GM12878 (cell line): ENCODE results near the gene SLC25A45. TPM values are rescaled to one million over a fixed set of nuclear protein-coding genes. Genes with fewer than 3 reads are reported as not detected.

Experiments used
- ATAC-seq: fragments of 200-7000 bp; cut with Tn5 transposase; 3 replicates; pipeline ENCODE4 v1.9.1; 2020; ENCODE audit warnings: mild to moderate bottlenecking, moderate library complexity
- BruUV-seq: library from RNA; stranded (reverse); fragments of 400-500 nt; replicated peaks from 2 replicates; lab custom pipeline; 2021; lab: Mats Ljungman, UMichigan
- CTCF ChIA-PET: fragments of 300-600 bp; sonication (Branson Sonifier 250); formaldehyde crosslinking; extraction: SDS; loops from one replicate; lab custom pipeline; 2021; ENCODE audit warnings: inconsistent platforms; lab: Yijun Ruan, JAX
- POLR2A ChIA-PET: fragments of 350-600 bp; formaldehyde crosslinking; extraction: SDS; loops from one replicate; lab custom pipeline; 2021; ENCODE audit warnings: inconsistent platforms; lab: Charles Lee
- RAD21 ChIA-PET: fragments of 300-600 bp; sonication (Branson Sonifier 250); formaldehyde crosslinking; loops from one replicate; lab custom pipeline; 2023; ENCODE audit warnings: antibody characterized with exemption; ENCODE audit not compliant: unreplicated experiment; lab: Charles Lee
- SMC1A ChIA-PET: fragments of 300-600 bp; sonication (Branson Sonifier 250); formaldehyde crosslinking; loops from one replicate; lab custom pipeline; 2023; ENCODE audit not compliant: unreplicated experiment, uncharacterized antibody; lab: Charles Lee
- DNase-seq: peaks from one replicate; pipeline ENCODE4 v3.0.0-alpha.2; 2011; ENCODE audit warnings: low read depth, low spot score
- FAIRE-seq: peaks from 3 replicates; lab custom pipeline; 2011; peaks lifted over from hg19 to GRCh38; lab: Jason Lieb, UNC
- H2AFZ ChIP-seq: 2 replicates; pipeline ENCODE4 v1.6.0; 2011; ENCODE audit warnings: low read depth, low read length, control low read depth; ENCODE audit not compliant: control insufficient read depth
- H3K27ac ChIP-seq: 2 replicates; pipeline ENCODE4 v1.5.1; 2011; ENCODE audit warnings: control low read depth; ENCODE audit not compliant: control insufficient read depth, insufficient read depth
- H3K27me3 ChIP-seq, 2 experiments: replicated peaks in 1 of 2; 2 replicates each; pipeline versions ENCODE4 v1.6.0 to v1.6.1; 2011; ENCODE audit warnings: low read length in 1 of 2; ENCODE audit not compliant: control insufficient read depth in 2 of 2, insufficient read depth in 2 of 2
- H3K36me3 ChIP-seq, 2 experiments: 2 replicates each; pipeline ENCODE4 v1.5.1; 2011; ENCODE audit warnings: low read length in 1 of 2; ENCODE audit not compliant: control insufficient read depth in 2 of 2, insufficient read depth in 2 of 2
- H3K4me1 ChIP-seq: 2 replicates; pipeline ENCODE4 v1.6.1; 2011; ENCODE audit warnings: mild to moderate bottlenecking, low read length, moderate library complexity, mixed read lengths; ENCODE audit not compliant: control insufficient read depth, insufficient read depth
- H3K4me2 ChIP-seq: 2 replicates; pipeline ENCODE4 v1.6.0; 2011; ENCODE audit warnings: control low read depth; ENCODE audit not compliant: control insufficient read depth, insufficient read depth
- H3K4me3 ChIP-seq: fragments of 200-600 bp; sonication (generic); 2 replicates; pipeline ENCODE4 v1.5.1; 2016
- H3K79me2 ChIP-seq: 2 replicates; pipeline ENCODE4 v1.6.0; 2011; ENCODE audit warnings: low read length; ENCODE audit not compliant: control insufficient read depth, insufficient read depth
- H3K9ac ChIP-seq: 2 replicates; pipeline ENCODE4 v1.8.0; 2011; ENCODE audit warnings: low read length, control low read depth, mixed read lengths; ENCODE audit not compliant: control insufficient read depth, insufficient read depth
- H3K9me3 ChIP-seq: replicated peaks from 3 replicates; pipeline ENCODE4 v1.5.1; 2011; ENCODE audit warnings: mild to moderate bottlenecking, low read length; ENCODE audit not compliant: control insufficient read depth, insufficient read depth
- H4K20me1 ChIP-seq: 2 replicates; pipeline ENCODE4 v1.6.0; 2011; ENCODE audit not compliant: control insufficient read depth, insufficient read depth
- BACH1 ChIP-seq: fragments of 450-650 bp; IDR thresholded peaks from 2 replicates; pipeline ENCODE4 v1.6.1; 2017; ENCODE audit warnings: mild to moderate bottlenecking, borderline replicate concordance
- CHD1 ChIP-seq: IDR thresholded peaks from 2 replicates; pipeline ENCODE4 v1.6.1; 2012; ENCODE audit warnings: low read depth, low read length, improper control_type of control experiment
- CREM ChIP-seq: IDR thresholded peaks from 2 replicates; pipeline ENCODE4 v1.6.1; 2014; ENCODE audit warnings: antibody characterized with exemption, low read depth
- DPF2 ChIP-seq: fragments of 450-650 bp; IDR thresholded peaks from 2 replicates; pipeline ENCODE4 v1.6.1; 2017; ENCODE audit warnings: mild to moderate bottlenecking
- EED ChIP-seq: sonication (generic); IDR thresholded peaks from 2 replicates; pipeline ENCODE4 v1.6.1; 2016; ENCODE audit warnings: antibody characterized with exemption, low read depth
- HDAC6 ChIP-seq: fragments of 200-600 bp; sonication (generic); IDR thresholded peaks from one replicate; pipeline ENCODE4 v1.8.0; 2017; ENCODE audit warnings: antibody characterized with exemption; ENCODE audit not compliant: unreplicated experiment
- MEF2B ChIP-seq: fragments of 450-650 bp; IDR thresholded peaks from 2 replicates; pipeline ENCODE4 v1.6.1; 2018; ENCODE audit warnings: mild to moderate bottlenecking, moderate library complexity; ENCODE audit not compliant: partially characterized antibody, poor library complexity, severe bottlenecking
- POLR2A ChIP-seq: IDR thresholded peaks from 2 replicates; pipeline ENCODE4 v1.6.1; 2011; ENCODE audit warnings: low read depth, mild to moderate bottlenecking, low read length
- POU2F2 ChIP-seq: IDR thresholded peaks from 3 replicates; pipeline ENCODE4 v1.6.1; 2011; ENCODE audit warnings: low read depth, mild to moderate bottlenecking, low read length, borderline replicate concordance
- RBBP5 ChIP-seq: fragments of 200-600 bp; sonication (generic); conservative IDR thresholded peaks from 2 replicates; pipeline ENCODE4 v1.6.1; 2016
- RELA ChIP-seq: fragments of 450-650 bp; IDR thresholded peaks from 2 replicates; pipeline ENCODE4 v1.8.0; 2014; ENCODE audit warnings: borderline replicate concordance; ENCODE audit not compliant: partially characterized antibody
- SMAD1 ChIP-seq: fragments of 450-650 bp; IDR thresholded peaks from 2 replicates; pipeline ENCODE4 v1.6.1; 2018; ENCODE audit warnings: mild to moderate bottlenecking, low read depth; ENCODE audit not compliant: partially characterized antibody
- SMARCA5 ChIP-seq: fragments of 450-650 bp; IDR thresholded peaks from 2 replicates; pipeline ENCODE4 v1.6.1; 2017; ENCODE audit warnings: mild to moderate bottlenecking
- ZZZ3 ChIP-seq: IDR thresholded peaks from 2 replicates; pipeline ENCODE4 v1.6.1; 2011; ENCODE audit warnings: low read depth; ENCODE audit not compliant: control insufficient read depth, insufficient read length
- WGBS: methylation state at CpG from one replicate; pipeline ENCODE4 v1.1.6; 2016; ENCODE audit warnings: low lambda C conversion rate; ENCODE audit not compliant: insufficient replicate concordance, insufficient coverage; ENCODE audit errors: missing lambda C conversion rate; 5-methylcytosine and 5-hydroxymethylcytosine counted together
- in situ Hi-C: fragments of 300-500 bp; cut with MboI; formaldehyde crosslinking; loops from 9 replicates; pipeline ENCODE4 v1.14.3; 2018; ENCODE audit warnings: mixed read lengths
- intact Hi-C: fragments of 100-400 bp; cut with micrococcal nuclease; formaldehyde crosslinking; loops from one replicate; pipeline ENCODE4 v1.14.2; 2022; ENCODE audit not compliant: unreplicated experiment
- polyA plus RNA-seq, 11 experiments: library from polyadenylated mRNA; depleted of rRNA in 4 of 11; unstranded in 6 of 11; stranded (reverse) in 5 of 11; fragments of >200 nt; fragmentation: Nextera tagmentation in 4 of 11; fragmentation: Illumina TruSeq in 1 of 11; extraction: Ambion mirVana in 4 of 11; extraction: Trizol in 1 of 11; gene quantifications; 1 replicate in 1 of 11; 2 replicates in 10 of 11; pipeline versions ENCODE4 v1.2.1 to v1.2.3, GENCODE V29; 2011 to 2016; ENCODE audit warnings: inconsistent platforms in 2 of 11, missing spikeins in 2 of 11, low read depth in 1 of 11
- total RNA-seq, 4 experiments: library from RNA; depleted of rRNA in 3 of 4; stranded (reverse); fragments of >200 nt in 3 of 4; fragmentation: Illumina TruSeq in 1 of 4; extraction: Trizol in 1 of 4; gene quantifications; 2 replicates each; pipeline versions ENCODE4 v1.2.1 to v1.2.3, GENCODE V29; 2013 to 2021
- TF ChIP-seq, protein P1 (sequence below): IDR thresholded peaks from 2 replicates; pipeline ENCODE4 v1.6.1; 2012; ENCODE audit warnings: low read depth, low read length, improper control_type of control experiment
- TF ChIP-seq, protein P2 (sequence below): fragments of 450-650 bp; IDR thresholded peaks from 2 replicates; pipeline ENCODE4 v1.6.1; 2016; ENCODE audit warnings: mild to moderate bottlenecking
- TF ChIP-seq, protein P3 (sequence below): IDR thresholded peaks from 2 replicates; pipeline ENCODE4 v1.6.1; 2012; ENCODE audit warnings: low read length, inconsistent platforms

SLC25A45 gene
- total and polyA plus RNA-seq, 10 of the 15 experiments (the other 5 are each of a cell fraction or from before 2014, with no cell fraction given), result 4.1 to 35.2 (median 20.3) TPM

DNA sequence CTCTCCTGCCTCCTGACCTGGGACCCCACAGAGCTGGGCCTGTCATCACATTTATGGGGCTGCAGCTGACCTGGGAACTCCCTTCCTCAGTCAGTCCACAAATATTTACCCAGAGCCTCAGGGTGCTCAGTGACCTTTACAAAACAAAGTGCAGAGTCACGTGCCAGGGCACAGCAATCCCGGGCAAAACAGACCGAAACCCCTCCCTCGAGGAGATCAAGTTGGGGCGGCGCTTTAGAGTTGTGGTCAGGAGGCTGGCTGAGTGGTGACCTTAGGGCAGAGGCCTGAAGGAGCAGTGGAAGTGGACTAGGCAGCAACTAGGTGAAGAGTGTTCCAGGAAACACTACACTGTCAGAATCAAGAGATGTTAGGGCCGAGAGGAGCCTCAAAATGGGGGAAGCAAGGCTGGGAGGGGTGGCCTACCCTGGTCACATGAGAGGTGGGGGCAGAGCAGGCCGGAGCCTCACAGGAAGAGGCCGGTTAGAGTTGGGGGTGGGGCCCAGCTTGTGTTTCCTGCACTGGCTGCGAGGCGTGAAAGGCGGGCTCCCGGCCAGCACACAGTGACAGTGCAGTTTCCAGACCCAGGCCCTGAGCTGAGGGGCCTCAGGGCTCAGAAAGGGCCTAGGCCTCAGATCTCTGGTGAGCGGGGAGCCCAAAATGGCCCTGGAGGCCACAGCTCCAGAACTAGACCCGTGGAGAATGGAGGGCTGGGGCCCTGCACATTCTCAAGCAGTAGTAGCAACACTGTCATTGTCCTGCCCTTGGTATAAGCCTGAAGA lies 36.4 kb upstream of the SLC25A45 start (continued):
- TF ChIP-seq, protein P1, sequence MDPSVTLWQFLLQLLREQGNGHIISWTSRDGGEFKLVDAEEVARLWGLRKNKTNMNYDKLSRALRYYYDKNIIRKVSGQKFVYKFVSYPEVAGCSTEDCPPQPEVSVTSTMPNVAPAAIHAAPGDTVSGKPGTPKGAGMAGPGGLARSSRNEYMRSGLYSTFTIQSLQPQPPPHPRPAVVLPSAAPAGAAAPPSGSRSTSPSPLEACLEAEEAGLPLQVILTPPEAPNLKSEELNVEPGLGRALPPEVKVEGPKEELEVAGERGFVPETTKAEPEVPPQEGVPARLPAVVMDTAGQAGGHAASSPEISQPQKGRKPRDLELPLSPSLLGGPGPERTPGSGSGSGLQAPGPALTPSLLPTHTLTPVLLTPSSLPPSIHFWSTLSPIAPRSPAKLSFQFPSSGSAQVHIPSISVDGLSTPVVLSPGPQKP, result peak; percentile 58; the same call in 1 of the 2 replicates
- TF ChIP-seq, protein P2, sequence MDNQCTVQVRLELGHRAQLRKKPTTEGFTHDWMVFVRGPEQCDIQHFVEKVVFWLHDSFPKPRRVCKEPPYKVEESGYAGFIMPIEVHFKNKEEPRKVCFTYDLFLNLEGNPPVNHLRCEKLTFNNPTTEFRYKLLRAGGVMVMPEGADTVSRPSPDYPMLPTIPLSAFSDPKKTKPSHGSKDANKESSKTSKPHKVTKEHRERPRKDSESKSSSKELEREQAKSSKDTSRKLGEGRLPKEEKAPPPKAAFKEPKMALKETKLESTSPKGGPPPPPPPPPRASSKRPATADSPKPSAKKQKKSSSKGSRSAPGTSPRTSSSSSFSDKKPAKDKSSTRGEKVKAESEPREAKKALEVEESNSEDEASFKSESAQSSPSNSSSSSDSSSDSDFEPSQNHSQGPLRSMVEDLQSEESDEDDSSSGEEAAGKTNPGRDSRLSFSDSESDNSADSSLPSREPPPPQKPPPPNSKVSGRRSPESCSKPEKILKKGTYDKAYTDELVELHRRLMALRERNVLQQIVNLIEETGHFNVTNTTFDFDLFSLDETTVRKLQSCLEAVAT, result peak; percentile 92
- TF ChIP-seq, all 136 proteins: peak for 68

DNA sequence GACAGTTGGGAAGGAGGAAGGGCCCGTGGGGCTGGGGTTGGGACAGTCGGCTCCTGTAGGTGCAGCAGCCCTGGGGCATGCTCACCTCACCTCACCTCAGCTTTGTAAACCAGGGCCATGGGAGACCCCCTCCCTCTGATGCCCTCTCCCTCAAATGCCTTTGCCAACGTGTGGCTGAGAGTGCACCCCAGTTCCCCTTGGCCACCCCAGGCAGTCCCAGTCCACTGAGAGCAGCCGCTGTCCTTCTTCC lies 35.9 kb upstream of the SLC25A45 start:
- Histone ChIP-seq H3K27ac (peak overlapping the region; percentile 100), H3K4me3 (peak overlapping the region; percentile 79), H2AFZ (no peak overlapping the region), H3K27me3 (no peaks in the 10 kb centered on the region), H4K20me1 (peaks cover 2% of the 10 kb centered on the region), H3K36me3 (peaks cover 4 to 6% of the 10 kb centered on the region in 2 experiments; a peak in 2 of 4 replicates), H3K9ac (peak overlapping the region; percentile 99), H3K79me2 (peaks cover 73% of the 10 kb centered on the region), H3K4me1 (peaks cover 51% of the 10 kb centered on the region), H3K4me2 (peak overlapping the region; percentile 100), H3K9me3 (no peaks in the 10 kb centered on the region)
- TF ChIP-seq ZZZ3 (no peak), CHD1 (no peak), BACH1 (peak; percentile 78), CREM (no peak), POU2F2 (peak; percentile 54; the same call in 1 of the 3 replicates), EED (no peak), SMARCA5 (peak; percentile 70), MEF2B (no peak), HDAC6 (peak; percentile 13), POLR2A (peak; percentile 34; the same call in 1 of the 2 replicates), SMAD1 (no peak), RELA (no peak), DPF2 (peak; percentile 59), RBBP5 (no peak)
- TF ChIP-seq, protein P2, result no peak
- TF ChIP-seq, protein P3, sequence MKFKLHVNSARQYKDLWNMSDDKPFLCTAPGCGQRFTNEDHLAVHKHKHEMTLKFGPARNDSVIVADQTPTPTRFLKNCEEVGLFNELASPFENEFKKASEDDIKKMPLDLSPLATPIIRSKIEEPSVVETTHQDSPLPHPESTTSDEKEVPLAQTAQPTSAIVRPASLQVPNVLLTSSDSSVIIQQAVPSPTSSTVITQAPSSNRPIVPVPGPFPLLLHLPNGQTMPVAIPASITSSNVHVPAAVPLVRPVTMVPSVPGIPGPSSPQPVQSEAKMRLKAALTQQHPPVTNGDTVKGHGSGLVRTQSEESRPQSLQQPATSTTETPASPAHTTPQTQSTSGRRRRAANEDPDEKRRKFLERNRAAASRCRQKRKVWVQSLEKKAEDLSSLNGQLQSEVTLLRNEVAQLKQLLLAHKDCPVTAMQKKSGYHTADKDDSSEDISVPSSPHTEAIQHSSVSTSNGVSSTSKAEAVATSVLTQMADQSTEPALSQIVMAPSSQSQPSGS, result no peak
- ChIA-PET SMC1A (interaction anchor here (1.2 to 12.7 kb wide), 7 partner anchors 14 to 90 kb away, joined by 4 to 232 read pairs (median 10); partner anchors contain the start of gene MALAT1), CTCF (interaction anchor here (4.4 to 15.3 kb wide), 4 partner anchors 29 to 90 kb away, joined by 34 to 362 read pairs (median 128); partner anchors contain the start of genes FRMD8 and MALAT1), RAD21 (interaction anchor here (0.6 to 15.3 kb wide), 12 partner anchors 10 to 90 kb away, joined by 3 to 282 read pairs (median 14); partner anchors contain the start of genes MALAT1 and SLC25A45), POLR2A (interaction anchor here (1.1 to 13.6 kb wide), 14 partner anchors 12 to 94 kb away, joined by 3 to 323 read pairs (median 17); partner anchors contain the start of genes FRMD8 and MALAT1)
- peak; percentile 0; the same call in 1 of the 3 replicates for ATAC-seq
- no TSS peak for BruUV-seq
- intact Hi-C loops, result loop anchor here (2.0 to 5.0 kb wide), 3 partner anchors 22 to 154 kb away; partner anchors contain the start of genes FAM89B and ZNRD2
- WGBS, result 0% methylated on average over 4 of the region's 4 CpGs
- FAIRE-seq, result no peak
- no peak for DNase-seq
- in situ Hi-C loops, result loop anchor here (5.0 kb wide), 1 partner anchor 89 kb away; no protein-coding TSS in a partner anchor
